K562 (cell line): ENCODE data around the gene YBX3. TPM values are rescaled to one million over a fixed set of nuclear protein-coding genes. Genes with fewer than 3 reads are reported as not detected.
A peak's percentile ranks its signal among the peaks of the same experiment; 100 is the strongest.

Experiments used
- ASH1L ChIP-seq: fragments of 450-650 bp; IDR thresholded peaks from 2 replicates; pipeline ENCODE4 v1.6.1; 2018; ENCODE audit warnings: borderline replicate concordance, mild to moderate bottlenecking, low read depth; ENCODE audit not compliant: partially characterized antibody
- EP300 ChIP-seq: IDR thresholded peaks from 2 replicates; pipeline ENCODE4 v1.6.1; 2012; ENCODE audit warnings: low read length, improper control_type of control experiment
- ETS2 ChIP-seq: IDR thresholded peaks from 2 replicates; pipeline ENCODE4 v1.6.1; 2016; ENCODE audit warnings: borderline replicate concordance, missing genetic modification characterization, mild to moderate bottlenecking, moderate library complexity, missing compliant biosample characterization; ENCODE audit not compliant: poor library complexity, severe bottlenecking
- FOSL1 ChIP-seq: fragments of 200-800 bp; sonication (Bioruptor generic); conservative IDR thresholded peaks from 2 replicates; pipeline ENCODE4 v1.6.1; 2016; ENCODE audit warnings: missing genetic modification characterization, missing compliant biosample characterization
- MNT ChIP-seq, 2 experiments: fragments of 450-650 bp; conservative IDR thresholded peaks; 2 replicates each; pipeline ENCODE4 v1.6.1; 2017; ENCODE audit warnings: mild to moderate bottlenecking in 2 of 2, moderate library complexity in 2 of 2
- SREBF1 ChIP-seq: fragments of 150-350 bp; IDR thresholded peaks from 2 replicates; pipeline ENCODE4 v1.6.1; 2014; ENCODE audit warnings: antibody characterized with exemption, low read depth, low read length, borderline replicate concordance
- USF2 ChIP-seq: sonication (generic); formaldehyde crosslinking; IDR thresholded peaks from 2 replicates; pipeline ENCODE4 v1.5.0; 2020; ENCODE audit warnings: missing genetic modification reagents
- ZC3H8 ChIP-seq: fragments of 450-650 bp; IDR thresholded peaks from 2 replicates; pipeline ENCODE4 v1.6.1; 2017
- ZNF232 ChIP-seq: sonication (generic); formaldehyde crosslinking; IDR thresholded peaks from 2 replicates; pipeline ENCODE4 v1.8.0; 2022; ENCODE audit warnings: mild to moderate bottlenecking, missing genetic modification reagents
- ZNF609 ChIP-seq: sonication (generic); formaldehyde crosslinking; IDR thresholded peaks from 2 replicates; pipeline ENCODE4 v1.8.1; 2023; ENCODE audit warnings: missing genetic modification reagents, mild to moderate bottlenecking, borderline replicate concordance
- polyA plus RNA-seq, 8 experiments: library from polyadenylated mRNA; depleted of rRNA in 4 of 8; stranded (reverse) in 5 of 8; unstranded in 3 of 8; fragments of >200 nt; fragmentation: Nextera tagmentation in 2 of 8; fragmentation: Illumina TruSeq in 1 of 8; extraction: Ambion mirVana in 2 of 8; extraction: Trizol in 1 of 8; gene quantifications; 2 replicates each; pipeline versions ENCODE4 v1.2.1 to v1.2.3, GENCODE V29; 2011 to 2014; ENCODE audit warnings: inconsistent platforms in 1 of 8, missing spikeins in 1 of 8
- total RNA-seq, 7 experiments: library from RNA; depleted of rRNA in 6 of 7; stranded (reverse); fragments of >200 nt in 6 of 7; fragmentation: Illumina TruSeq in 2 of 7; extraction: Trizol in 2 of 7; gene quantifications; 2 replicates each; pipeline versions ENCODE4 v1.2.1 to v1.2.3, GENCODE V29; 2011 to 2021; ENCODE audit warnings: low replicate concordance in 1 of 7
- TF ChIP-seq, protein P1 (sequence below): fragments of 250-450 bp; sonication (Bioruptor Pico); IDR thresholded peaks from 2 replicates; pipeline ENCODE4 v1.8.0; 2021; ENCODE audit warnings: moderate library complexity, mild to moderate bottlenecking, inconsistent platforms
- TF ChIP-seq, protein P2 (sequence below): fragments of 250-450 bp; sonication (Bioruptor Pico); IDR thresholded peaks from 2 replicates; pipeline ENCODE4 v1.4.0; 2020; ENCODE audit warnings: mild to moderate bottlenecking, moderate library complexity
- TF ChIP-seq, protein P3 (sequence below), 2 experiments: fragments of 450-650 bp in 1 of 2; sonication (generic) in 1 of 2; formaldehyde crosslinking; conservative IDR thresholded peaks; 2 replicates each; pipeline versions ENCODE4 v1.4.0 to v1.8.1; 2020 to 2022; ENCODE audit warnings: mild to moderate bottlenecking in 1 of 2, missing genetic modification reagents in 1 of 2

YBX3 gene
- total and polyA plus RNA-seq, 9 of the 15 experiments (the other 6 are each of a cell fraction or from before 2014, with no cell fraction given): 47.0 to 239 (median 81.5) TPM

DNA sequence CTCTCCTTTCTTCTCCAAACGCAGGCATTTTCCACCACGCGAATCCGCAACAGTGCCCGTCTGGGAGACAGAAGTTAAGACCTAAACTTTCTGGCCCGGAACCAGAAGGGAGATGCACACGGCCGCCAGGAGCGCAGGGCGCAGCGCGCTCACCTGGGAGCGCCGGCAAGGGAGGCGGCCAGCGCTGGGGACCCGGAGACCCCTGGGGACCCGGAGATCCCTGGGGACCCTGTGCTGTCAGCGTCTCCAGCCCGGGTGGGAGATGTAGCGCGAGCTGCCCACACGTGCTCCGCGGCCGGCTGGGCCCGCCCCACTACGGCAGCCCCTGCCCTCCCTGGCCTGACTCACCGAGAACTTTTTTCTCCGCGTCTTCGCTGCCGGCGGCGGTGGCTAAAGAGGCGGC lies 620 bp downstream of the YBX3 start (continued):
- TF ChIP-seq ETS2 (tag) (no peak), FOSL1 (tag) (0 out of 2 replicates have a peak, but pooled peaks have one; percentile 14), MNT (conservative IDR thresholded peaks at IDR 0.05) (peak; percentile 53 to 73; a peak in 2 of 4 replicates), USF2 (CRISPR knock-in tag) (no peak), ZC3H8 (no peak), ZNF232 (no peak), ASH1L (no peak), SREBF1 (no peak), EP300 (no peak), ZNF609 (no peak)
- TF ChIP-seq, protein P1, sequence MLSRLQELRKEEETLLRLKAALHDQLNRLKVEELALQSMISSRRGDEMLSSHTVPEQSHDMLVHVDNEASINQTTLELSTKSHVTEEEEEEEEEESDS (CRISPR knock-in tag): no peak
- TF ChIP-seq, protein P2, sequence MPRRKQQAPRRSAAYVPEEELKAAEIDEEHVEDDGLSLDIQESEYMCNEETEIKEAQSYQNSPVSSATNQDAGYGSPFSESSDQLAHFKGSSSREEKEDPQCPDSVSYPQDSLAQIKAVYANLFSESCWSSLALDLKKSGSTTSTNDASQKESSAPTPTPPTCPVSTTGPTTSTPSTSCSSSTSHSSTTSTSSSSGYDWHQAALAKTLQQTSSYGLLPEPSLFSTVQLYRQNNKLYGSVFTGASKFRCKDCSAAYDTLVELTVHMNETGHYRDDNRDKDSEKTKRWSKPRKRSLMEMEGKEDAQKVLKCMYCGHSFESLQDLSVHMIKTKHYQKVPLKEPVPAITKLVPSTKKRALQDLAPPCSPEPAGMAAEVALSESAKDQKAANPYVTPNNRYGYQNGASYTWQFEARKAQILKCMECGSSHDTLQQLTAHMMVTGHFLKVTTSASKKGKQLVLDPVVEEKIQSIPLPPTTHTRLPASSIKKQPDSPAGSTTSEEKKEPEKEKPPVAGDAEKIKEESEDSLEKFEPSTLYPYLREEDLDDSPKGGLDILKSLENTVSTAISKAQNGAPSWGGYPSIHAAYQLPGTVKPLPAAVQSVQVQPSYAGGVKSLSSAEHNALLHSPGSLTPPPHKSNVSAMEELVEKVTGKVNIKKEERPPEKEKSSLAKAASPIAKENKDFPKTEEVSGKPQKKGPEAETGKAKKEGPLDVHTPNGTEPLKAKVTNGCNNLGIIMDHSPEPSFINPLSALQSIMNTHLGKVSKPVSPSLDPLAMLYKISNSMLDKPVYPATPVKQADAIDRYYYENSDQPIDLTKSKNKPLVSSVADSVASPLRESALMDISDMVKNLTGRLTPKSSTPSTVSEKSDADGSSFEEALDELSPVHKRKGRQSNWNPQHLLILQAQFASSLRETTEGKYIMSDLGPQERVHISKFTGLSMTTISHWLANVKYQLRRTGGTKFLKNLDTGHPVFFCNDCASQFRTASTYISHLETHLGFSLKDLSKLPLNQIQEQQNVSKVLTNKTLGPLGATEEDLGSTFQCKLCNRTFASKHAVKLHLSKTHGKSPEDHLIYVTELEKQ (CRISPR knock-in tag): no peak
- TF ChIP-seq, protein P3, sequence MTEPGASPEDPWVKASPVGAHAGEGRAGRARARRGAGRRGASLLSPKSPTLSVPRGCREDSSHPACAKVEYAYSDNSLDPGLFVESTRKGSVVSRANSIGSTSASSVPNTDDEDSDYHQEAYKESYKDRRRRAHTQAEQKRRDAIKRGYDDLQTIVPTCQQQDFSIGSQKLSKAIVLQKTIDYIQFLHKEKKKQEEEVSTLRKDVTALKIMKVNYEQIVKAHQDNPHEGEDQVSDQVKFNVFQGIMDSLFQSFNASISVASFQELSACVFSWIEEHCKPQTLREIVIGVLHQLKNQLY (CRISPR knock-in tag; conservative IDR thresholded peaks at IDR 0.05): no peak
